Measurements from ENCODE around the gene PANX2. TPM values are rescaled to one million over a fixed set of nuclear protein-coding genes. Genes with fewer than 3 reads are reported as not detected.
A peak's percentile ranks its signal among the peaks of the same experiment; 100 is the strongest.
"Not testable (repeated sequence)": the region's sequence is repeated elsewhere in the genome, so short reads cannot be mapped to it uniquely, and the experiment has no call there.

Gene PANX2
- total RNA-seq, 1 experiment from 2014 or later = 2.6 TPM

DNA sequence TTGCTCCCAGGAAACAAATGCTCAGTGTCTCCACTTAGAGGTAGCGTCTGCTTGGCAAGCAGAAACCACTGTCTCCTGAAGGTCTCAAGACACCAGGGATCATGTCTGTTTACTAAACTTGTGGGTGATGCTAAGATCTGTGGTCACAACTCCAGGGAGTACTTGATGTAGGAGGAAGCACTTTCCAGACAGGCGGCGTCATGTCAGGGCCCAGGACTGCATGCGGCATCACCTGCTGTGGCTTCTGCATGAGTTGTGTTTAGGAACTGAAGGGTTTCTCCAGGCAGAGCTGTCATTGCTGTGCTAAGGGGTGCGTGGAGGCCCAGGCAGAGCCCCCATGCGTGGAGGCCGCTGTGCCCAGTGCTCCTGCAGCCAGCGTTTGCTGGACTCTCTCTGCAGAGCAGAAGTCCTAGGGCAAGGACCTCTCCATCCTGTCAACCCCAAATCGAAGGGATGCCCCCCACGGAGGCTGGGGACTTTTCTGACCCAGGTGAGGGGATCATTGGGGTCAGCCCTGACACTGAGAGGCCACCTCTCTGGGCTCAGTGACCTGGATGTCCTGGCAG is 8.1 kb upstream of the PANX2 start:
- no peak overlapping the region for H3K4me3 Mint-ChIP-seq (ENCODE audit: unreplicated experiment)
- intact Hi-C loops (cut with micrococcal nuclease; ENCODE audit: unreplicated experiment) = no loop called here
- BruUV-seq (replicated peaks) = no TSS peak
- ChIA-PET POLR2A (no interaction called here), CTCF (no interaction called here)
- peaks cover 2% of the 10 kb centered on the region for H3K27me3 Mint-ChIP-seq (ENCODE audit: insufficient read depth, unreplicated experiment)
- H3K4me1 Mint-ChIP-seq (ENCODE audit: low read depth, unreplicated experiment) = no peaks in the 10 kb centered on the region
- Histone ChIP-seq H3K9me3 (no peaks in the 10 kb centered on the region), H3K36me3 (ENCODE audit: control insufficient read depth, insufficient read depth, low read length) (no peaks in the 10 kb centered on the region), H3K27me3 (replicated peaks; ENCODE audit: control insufficient read depth, insufficient read depth, low read length) (no peaks in the 10 kb centered on the region; the same call in 1 of the 2 replicates), H3K4me3 (ENCODE audit: low read depth, low read length) (no peak overlapping the region), H3K4me1 (no peaks in the 10 kb centered on the region)
- DNase-seq = no peak
- H3K36me3 Mint-ChIP-seq (ENCODE audit: insufficient read depth, unreplicated experiment) = no peaks in the 10 kb centered on the region
- no peak overlapping the region for H3K27ac Mint-ChIP-seq (ENCODE audit: unreplicated experiment)
- no peaks in the 10 kb centered on the region for H3K9me3 Mint-ChIP-seq (ENCODE audit: unreplicated experiment)
- TF ChIP-seq, protein P1, sequence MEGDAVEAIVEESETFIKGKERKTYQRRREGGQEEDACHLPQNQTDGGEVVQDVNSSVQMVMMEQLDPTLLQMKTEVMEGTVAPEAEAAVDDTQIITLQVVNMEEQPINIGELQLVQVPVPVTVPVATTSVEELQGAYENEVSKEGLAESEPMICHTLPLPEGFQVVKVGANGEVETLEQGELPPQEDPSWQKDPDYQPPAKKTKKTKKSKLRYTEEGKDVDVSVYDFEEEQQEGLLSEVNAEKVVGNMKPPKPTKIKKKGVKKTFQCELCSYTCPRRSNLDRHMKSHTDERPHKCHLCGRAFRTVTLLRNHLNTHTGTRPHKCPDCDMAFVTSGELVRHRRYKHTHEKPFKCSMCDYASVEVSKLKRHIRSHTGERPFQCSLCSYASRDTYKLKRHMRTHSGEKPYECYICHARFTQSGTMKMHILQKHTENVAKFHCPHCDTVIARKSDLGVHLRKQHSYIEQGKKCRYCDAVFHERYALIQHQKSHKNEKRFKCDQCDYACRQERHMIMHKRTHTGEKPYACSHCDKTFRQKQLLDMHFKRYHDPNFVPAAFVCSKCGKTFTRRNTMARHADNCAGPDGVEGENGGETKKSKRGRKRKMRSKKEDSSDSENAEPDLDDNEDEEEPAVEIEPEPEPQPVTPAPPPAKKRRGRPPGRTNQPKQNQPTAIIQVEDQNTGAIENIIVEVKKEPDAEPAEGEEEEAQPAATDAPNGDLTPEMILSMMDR (IDR thresholded peaks at IDR 0.05; ENCODE audit: insufficient read depth in 1 of 2, low read depth in 1 of 2, low read length in 1 of 2, severe bottlenecking in 1 of 2, unreplicated experiment in 1 of 2) = no peak

DNA sequence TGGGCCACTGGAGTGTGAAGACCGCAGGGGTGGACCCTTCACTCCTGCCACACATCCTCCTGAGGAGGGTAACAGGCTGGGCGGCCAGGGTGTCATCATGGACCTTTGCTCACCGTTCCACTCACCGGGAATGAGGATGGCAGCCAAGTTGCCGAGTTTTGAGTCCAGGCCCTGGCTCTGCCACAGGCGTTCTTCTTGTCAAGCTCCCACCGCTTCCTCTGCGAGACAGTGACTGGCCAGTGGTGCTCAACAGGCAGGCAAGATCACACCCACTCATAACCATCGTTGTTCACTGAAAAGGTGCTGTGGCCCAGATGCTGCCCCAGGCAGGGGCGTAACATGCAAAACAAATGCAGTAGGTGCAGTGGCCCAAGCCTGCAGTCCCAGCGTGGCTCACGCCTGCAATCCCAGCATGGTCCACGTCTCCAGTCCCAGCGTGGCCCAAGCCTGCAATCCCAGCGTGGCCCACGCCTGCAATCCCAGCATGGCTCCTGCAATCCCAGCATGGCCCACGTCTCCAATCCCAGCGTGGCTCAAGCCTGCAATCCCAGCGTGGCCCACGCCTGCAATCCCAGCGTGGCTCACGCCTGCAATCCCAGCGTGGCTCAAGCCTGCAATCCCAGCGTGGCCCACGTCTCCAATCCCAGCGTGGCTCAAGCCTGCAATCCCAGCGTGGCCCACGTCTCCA is 5.0 kb upstream of the PANX2 start:
- intact Hi-C loops (cut with micrococcal nuclease; ENCODE audit: unreplicated experiment) = no loop called here
- ChIA-PET POLR2A (no interaction called here), CTCF (no interaction called here)
- Mint-ChIP-seq H3K4me3 (ENCODE audit: unreplicated experiment) (no peak overlapping the region), H3K4me1 (ENCODE audit: low read depth, unreplicated experiment) (peaks cover 6% of the 10 kb centered on the region), H3K36me3 (ENCODE audit: insufficient read depth, unreplicated experiment) (no peaks in the 10 kb centered on the region), H3K27ac (ENCODE audit: unreplicated experiment) (no peak overlapping the region), H3K9me3 (ENCODE audit: unreplicated experiment) (no peaks in the 10 kb centered on the region), H3K27me3 (ENCODE audit: insufficient read depth, unreplicated experiment) (peaks cover 9% of the 10 kb centered on the region)
- no peak for DNase-seq
- no TSS peak for BruUV-seq (replicated peaks)
- Histone ChIP-seq H3K4me1 (no peaks in the 10 kb centered on the region), H3K9me3 (no peaks in the 10 kb centered on the region), H3K27me3 (replicated peaks; ENCODE audit: control insufficient read depth, insufficient read depth, low read length) (no peaks in the 10 kb centered on the region), H3K4me3 (ENCODE audit: low read depth, low read length) (no peak overlapping the region), H3K36me3 (ENCODE audit: control insufficient read depth, insufficient read depth, low read length) (no peaks in the 10 kb centered on the region)
- TF ChIP-seq, protein P1 (IDR thresholded peaks at IDR 0.05; ENCODE audit: insufficient read depth in 1 of 2, low read depth in 1 of 2, low read length in 1 of 2, severe bottlenecking in 1 of 2, unreplicated experiment in 1 of 2) = no peak

DNA sequence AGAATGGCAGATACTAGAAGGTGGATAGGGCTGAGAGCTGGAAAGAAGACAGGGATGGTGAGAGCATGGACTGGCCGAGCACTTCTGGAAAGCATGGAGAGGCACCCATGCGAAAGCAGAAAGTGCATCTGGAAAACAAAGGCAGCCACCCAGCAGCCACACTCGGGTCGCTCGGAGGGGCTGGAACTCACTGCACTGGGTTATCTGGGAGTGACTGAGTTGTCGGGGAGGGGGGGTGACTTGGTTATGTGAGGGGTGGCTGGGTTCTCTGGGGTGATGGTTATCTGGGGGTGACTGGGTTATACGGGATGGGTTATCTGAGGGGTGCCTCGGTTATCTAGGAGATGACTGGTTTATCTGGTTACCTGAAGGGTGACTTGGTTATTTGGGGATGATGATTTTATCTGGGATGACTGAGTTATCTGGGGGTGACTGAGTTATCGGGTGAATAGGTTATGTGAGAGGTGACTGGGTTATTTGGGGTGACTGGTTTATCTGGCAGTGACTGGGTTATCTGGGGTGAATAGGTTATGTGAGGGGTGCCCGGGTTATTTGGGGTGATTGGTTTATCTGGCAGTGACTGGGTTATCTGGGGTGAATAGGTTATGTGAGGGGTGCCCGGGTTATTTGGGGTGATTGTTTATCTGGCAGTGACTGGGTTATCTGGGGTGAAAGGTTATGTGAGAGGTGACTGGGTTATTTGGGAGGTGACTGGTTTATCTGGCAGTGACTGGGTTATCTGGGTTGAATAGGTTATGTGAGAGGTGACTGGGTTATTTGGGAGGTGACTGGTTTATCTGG is 2.6 kb upstream of the PANX2 start:
- Mint-ChIP-seq H3K4me3 (ENCODE audit: unreplicated experiment) (peak overlapping the region; percentile 69), H3K27me3 (ENCODE audit: insufficient read depth, unreplicated experiment) (peaks cover 11% of the 10 kb centered on the region), H3K9me3 (ENCODE audit: unreplicated experiment) (no peaks in the 10 kb centered on the region), H3K4me1 (ENCODE audit: low read depth, unreplicated experiment) (peaks cover 6% of the 10 kb centered on the region), H3K27ac (ENCODE audit: unreplicated experiment) (no peak overlapping the region), H3K36me3 (ENCODE audit: insufficient read depth, unreplicated experiment) (no peaks in the 10 kb centered on the region)
- no peak overlapping the region for H3K4me3 ChIP-seq (ENCODE audit: low read depth, low read length)
- intact Hi-C loops (cut with micrococcal nuclease; ENCODE audit: unreplicated experiment) = no loop called here
- H3K9me3 ChIP-seq = no peaks in the 10 kb centered on the region
- POLR2A ChIA-PET = no interaction called here
- CTCF ChIA-PET = no interaction called here
- no peak for DNase-seq
- BruUV-seq (replicated peaks) = no TSS peak
- peaks cover 11% of the 10 kb centered on the region; the same call in 1 of the 2 replicates for H3K4me1 ChIP-seq
- TF ChIP-seq, protein P1 (IDR thresholded peaks at IDR 0.05; ENCODE audit: insufficient read depth in 1 of 2, low read depth in 1 of 2, low read length in 1 of 2, severe bottlenecking in 1 of 2, unreplicated experiment in 1 of 2) = no peak
- H3K27me3 ChIP-seq (replicated peaks; ENCODE audit: control insufficient read depth, insufficient read depth, low read length) = no peaks in the 10 kb centered on the region
- H3K36me3 ChIP-seq (ENCODE audit: control insufficient read depth, insufficient read depth, low read length) = no peaks in the 10 kb centered on the region

DNA sequence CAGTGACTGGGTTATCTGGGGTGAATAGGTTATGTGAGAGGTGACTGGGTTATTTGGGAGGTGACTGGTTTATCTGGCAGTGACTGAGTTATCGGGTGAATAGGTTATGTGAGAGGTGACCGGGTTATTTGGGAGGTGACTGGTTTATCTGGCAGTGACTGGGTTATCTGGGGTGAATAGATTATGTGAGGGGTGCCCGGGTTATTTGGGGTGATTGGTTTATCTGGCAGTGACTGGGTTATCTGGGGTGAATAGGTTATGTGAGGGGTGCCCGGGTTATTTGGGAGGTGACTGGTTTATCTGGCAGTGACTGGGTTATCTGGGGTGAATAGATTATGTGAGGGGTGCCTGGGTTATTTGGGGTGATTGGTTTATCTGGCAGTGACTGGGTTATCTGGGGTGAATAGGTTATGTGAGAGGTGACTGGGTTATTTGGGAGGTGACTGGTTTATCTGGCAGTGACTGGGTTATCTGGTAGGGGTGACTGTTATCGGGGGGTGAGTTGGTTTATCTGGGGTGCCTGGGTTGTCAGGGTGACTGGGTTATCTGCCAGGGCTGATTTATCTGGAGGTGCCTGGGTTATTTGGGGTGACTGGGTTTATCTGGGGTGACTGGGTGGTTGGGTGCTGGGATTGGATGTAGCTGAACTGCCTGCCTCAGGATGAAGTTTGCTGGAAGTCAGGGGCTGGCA is 1.9 kb upstream of the PANX2 start:
- peak overlapping the region; percentile 29 for H3K27ac Mint-ChIP-seq (ENCODE audit: unreplicated experiment)
- peaks cover 11% of the 10 kb centered on the region for H3K27me3 Mint-ChIP-seq (ENCODE audit: insufficient read depth, unreplicated experiment)
- peaks cover 11% of the 10 kb centered on the region; the same call in 1 of the 2 replicates for H3K4me1 ChIP-seq
- CTCF ChIA-PET; BruUV-seq (replicated peaks); intact Hi-C loops (cut with micrococcal nuclease; ENCODE audit: unreplicated experiment); H3K4me1 Mint-ChIP-seq (ENCODE audit: low read depth, unreplicated experiment); H3K9me3 Mint-ChIP-seq (ENCODE audit: unreplicated experiment); POLR2A ChIA-PET; H3K4me3 ChIP-seq (ENCODE audit: low read depth, low read length); H3K36me3 ChIP-seq (ENCODE audit: control insufficient read depth, insufficient read depth, low read length); H3K36me3 Mint-ChIP-seq (ENCODE audit: insufficient read depth, unreplicated experiment); H3K27me3 ChIP-seq (replicated peaks; ENCODE audit: control insufficient read depth, insufficient read depth, low read length); H3K9me3 ChIP-seq; DNase-seq: not testable (repeated sequence)
- H3K4me3 Mint-ChIP-seq (ENCODE audit: unreplicated experiment) = peak overlapping the region; percentile 69

Data from Caco-2 (cell line).